ENCODE data around the gene FAM222B. TPM values are rescaled to one million over a fixed set of nuclear protein-coding genes. Genes with fewer than 3 reads are reported as not detected.
A peak's percentile ranks its signal among the peaks of the same experiment; 100 is the strongest.

Gene FAM222B
- total and polyA plus RNA-seq, 9 of the 15 experiments (the other 6 are each of a cell fraction or from before 2014, with no cell fraction given), result 4.0 to 34.6 (median 7.5) TPM

- TF ChIP-seq HMBOX1 (IDR thresholded peaks at IDR 0.05) (peak; percentile 95), CLOCK (CRISPR knock-in tag; IDR thresholded peaks at IDR 0.05; ENCODE audit: borderline replicate concordance) (no peak), RBM14 (IDR thresholded peaks at IDR 0.05; ENCODE audit: borderline replicate concordance, insufficient read depth, low read depth, low read length) (no peak), TRIM25 (IDR thresholded peaks at IDR 0.05; ENCODE audit: borderline replicate concordance) (no peak), CCNT2 (IDR thresholded peaks at IDR 0.05; ENCODE audit: borderline replicate concordance, extremely low read depth, insufficient read length, low read depth, low read length) (no peak), FOS (IDR thresholded peaks at IDR 0.05; ENCODE audit: extremely low read depth, insufficient read length) (no peak), ZBTB7A (IDR thresholded peaks at IDR 0.05; ENCODE audit: borderline replicate concordance, control insufficient read depth, low read depth, low read length) (no peak), KDM2B (CRISPR knock-in tag; IDR thresholded peaks at IDR 0.05) (no peak), PRPF4 (IDR thresholded peaks at IDR 0.05; ENCODE audit: insufficient read depth, low read depth, low read length, poor library complexity, severe bottlenecking) (no peak), HCFC1 (IDR thresholded peaks at IDR 0.05; ENCODE audit: low read depth, low read length) (no peak), CREBBP (IDR thresholded peaks at IDR 0.05; ENCODE audit: low read depth, low read length) (no peak), MCM3 (IDR thresholded peaks at IDR 0.05) (no peak), FIP1L1 (IDR thresholded peaks at IDR 0.05; ENCODE audit: low read depth, low read length, poor library complexity, severe bottlenecking) (no peak), SNAPC5 (CRISPR knock-in tag; IDR thresholded peaks at IDR 0.05) (no peak), ZNF282 (CRISPR knock-in tag; IDR thresholded peaks at IDR 0.05) (no peak), NBN (IDR thresholded peaks at IDR 0.05; ENCODE audit: low read depth) (peak; percentile 44; the same call in 1 of the 2 replicates), MYC (IDR thresholded peaks at IDR 0.05; ENCODE audit: low read depth, low read length) (0 out of 2 replicates have a peak, but pooled peaks have one; percentile 23), MYC (CRISPR knock-in tag; IDR thresholded peaks at IDR 0.05; ENCODE audit: borderline replicate concordance, low read depth) (no peak), ELF1 (tag; IDR thresholded peaks at IDR 0.05) (no peak), EWSR1 (IDR thresholded peaks at IDR 0.05; ENCODE audit: borderline replicate concordance, low read depth, partially characterized antibody) (no peak), ZNF263 (CRISPR knock-in tag; IDR thresholded peaks at IDR 0.05; ENCODE audit: borderline replicate concordance) (peak; percentile 40; the same call in 1 of the 2 replicates), RFX7 (CRISPR knock-in tag; IDR thresholded peaks at IDR 0.05) (no peak)
These were observed 30.9 kb downstream of the FAM222B start (continued) for GRCh38 chr17:28811651-28812090.

Data from K562 (cell line).